Glutamatergic neuron (in vitro differentiated cells): Measurements from ENCODE around the gene ENHO. TPM values are rescaled to one million over a fixed set of nuclear protein-coding genes. Genes with fewer than 3 reads are reported as not detected.

Experiments used
- DNase-seq: peaks from one replicate; pipeline ENCODE4 v3.0.0; 2022
- H3K27ac Mint-ChIP-seq: one replicate; pipeline ENCODE4 v1.8.0; 2020; ENCODE audit warnings: mild to moderate bottlenecking, mixed read lengths, inconsistent platforms; ENCODE audit not compliant: unreplicated experiment
- H3K27me3 Mint-ChIP-seq: one replicate; pipeline ENCODE4 v1.8.0; 2020; ENCODE audit warnings: mild to moderate bottlenecking, moderate library complexity, mixed read lengths, inconsistent platforms; ENCODE audit not compliant: unreplicated experiment
- H3K36me3 Mint-ChIP-seq: one replicate; pipeline ENCODE4 v1.8.0; 2020; ENCODE audit warnings: mild to moderate bottlenecking, mixed read lengths, inconsistent platforms; ENCODE audit not compliant: unreplicated experiment
- H3K4me1 Mint-ChIP-seq: one replicate; pipeline ENCODE4 v1.8.0; 2020; ENCODE audit warnings: mild to moderate bottlenecking, low read depth, mixed read lengths, inconsistent platforms; ENCODE audit not compliant: unreplicated experiment
- H3K4me3 Mint-ChIP-seq: one replicate; pipeline ENCODE4 v1.8.0; 2020; ENCODE audit warnings: mild to moderate bottlenecking, mixed read lengths, inconsistent platforms; ENCODE audit not compliant: unreplicated experiment
- H3K9me3 Mint-ChIP-seq: one replicate; pipeline ENCODE4 v1.8.0; 2020; ENCODE audit warnings: mild to moderate bottlenecking, moderate library complexity, mixed read lengths, inconsistent platforms; ENCODE audit not compliant: unreplicated experiment
- CTCF ChIP-seq: fragments of 200-600 bp; sonication (generic); IDR thresholded peaks from one replicate; pipeline ENCODE4 v1.5.0; 2021; ENCODE audit not compliant: partially characterized antibody, unreplicated experiment
- total RNA-seq: library from RNA; stranded (reverse); fragmentation: NEBNext Ultra II Directional; extraction: Animal tissue kit (Norgen Biotek cat#: 25700); gene quantifications from one replicate; pipeline ENCODE4 v1.2.1, GENCODE V29; 2021; ENCODE audit not compliant: unreplicated experiment

Gene ENHO
- total RNA-seq, 1 donor from 2014 or later: 11.5 TPM

- Mint-ChIP-seq H3K9me3 (peaks cover 16% of the 10 kb centered on the region), H3K4me3 (no peak overlapping the region), H3K36me3 (no peaks in the 10 kb centered on the region), H3K4me1 (peaks cover 39% of the 10 kb centered on the region), H3K27me3 (peaks cover 11% of the 10 kb centered on the region), H3K27ac (no peak overlapping the region)
- TF ChIP-seq CTCF: no peak
- no peak for DNase-seq
Observed at GRCh38 chr9:34493972-34494535, 28.7 kb downstream of the ENHO start.

- Mint-ChIP-seq H3K36me3 (no peaks in the 10 kb centered on the region), H3K9me3 (peaks cover 5% of the 10 kb centered on the region), H3K4me1 (peaks cover 21% of the 10 kb centered on the region), H3K27me3 (peaks cover 4% of the 10 kb centered on the region), H3K4me3 (no peak overlapping the region), H3K27ac (peak overlapping the region; percentile 68)
- DNase-seq: no peak
- no peak for TF ChIP-seq CTCF
Observed at GRCh38 chr9:34492051-34492450, 30.7 kb downstream of the ENHO start.

- H3K36me3 Mint-ChIP-seq: no peaks in the 10 kb centered on the region
- H3K4me1 Mint-ChIP-seq: peaks cover 21% of the 10 kb centered on the region
- peaks cover 3% of the 10 kb centered on the region for H3K9me3 Mint-ChIP-seq
- DNase-seq: no peak
- peak overlapping the region; percentile 38 for H3K4me3 Mint-ChIP-seq
- H3K27me3 Mint-ChIP-seq: peaks cover 4% of the 10 kb centered on the region
- no peak for TF ChIP-seq CTCF
- no peak overlapping the region for H3K27ac Mint-ChIP-seq
Observed at GRCh38 chr9:34491596-34491995, 31.2 kb downstream of the ENHO start.

- H3K36me3 Mint-ChIP-seq: no peaks in the 10 kb centered on the region
- H3K27me3 Mint-ChIP-seq: peaks cover 4% of the 10 kb centered on the region
- H3K27ac Mint-ChIP-seq: peak overlapping the region; percentile 31
- no peak overlapping the region for H3K4me3 Mint-ChIP-seq
- DNase-seq: no peak
- peaks cover 3% of the 10 kb centered on the region for H3K9me3 Mint-ChIP-seq
- H3K4me1 Mint-ChIP-seq: peaks cover 16% of the 10 kb centered on the region
- TF ChIP-seq CTCF: no peak
Observed at GRCh38 chr9:34490760-34491159, 32.0 kb downstream of the ENHO start.

GRCh38 chr9:34490360-34490759 is 32.4 kb downstream of the ENHO start:
- peaks cover 3% of the 10 kb centered on the region for H3K9me3 Mint-ChIP-seq
- TF ChIP-seq CTCF: no peak
- peaks cover 4% of the 10 kb centered on the region for H3K27me3 Mint-ChIP-seq
- H3K36me3 Mint-ChIP-seq: no peaks in the 10 kb centered on the region
- peaks cover 16% of the 10 kb centered on the region for H3K4me1 Mint-ChIP-seq
- no peak for DNase-seq
- no peak overlapping the region for H3K4me3 Mint-ChIP-seq
- H3K27ac Mint-ChIP-seq: peak overlapping the region; percentile 31
